Hindlimb muscle (tissue), 1 donor: ENCODE results near the gene STOML3. TPM values are rescaled to one million over a fixed set of nuclear protein-coding genes. Genes with fewer than 3 reads are reported as not detected.
"Not testable (repeated sequence)": the region's sequence is repeated elsewhere in the genome, so short reads cannot be mapped to it uniquely, and the experiment has no call there.

Source experiments
- DNase-seq: peaks from one replicate; pipeline ENCODE4 v3.0.0-alpha.2; 2013
- polyA plus RNA-seq: library from polyadenylated mRNA; unstranded; fragments of 120-200 nt; gene quantifications from one replicate; pipeline ENCODE4 v1.2.1, GENCODE V29; 2013; ENCODE audit not compliant: insufficient read length

STOML3 gene, protein sequence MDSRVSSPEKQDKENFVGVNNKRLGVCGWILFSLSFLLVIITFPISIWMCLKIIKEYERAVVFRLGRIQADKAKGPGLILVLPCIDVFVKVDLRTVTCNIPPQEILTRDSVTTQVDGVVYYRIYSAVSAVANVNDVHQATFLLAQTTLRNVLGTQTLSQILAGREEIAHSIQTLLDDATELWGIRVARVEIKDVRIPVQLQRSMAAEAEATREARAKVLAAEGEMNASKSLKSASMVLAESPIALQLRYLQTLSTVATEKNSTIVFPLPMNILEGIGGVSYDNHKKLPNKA
- polyA plus RNA-seq, result not detected

- DNase-seq, result no peak
These were observed at the start of gene STOML3 for GRCh38 chr13:38990693-38991092. STOML3 (minus strand) TSS chr13:38990831; CDS start chr13:38990721, 110 bp downstream.

- DNase-seq, result no peak
These were observed 49.6 kb upstream of the STOML3 start for GRCh38 chr13:39040206-39040605.

DNA sequence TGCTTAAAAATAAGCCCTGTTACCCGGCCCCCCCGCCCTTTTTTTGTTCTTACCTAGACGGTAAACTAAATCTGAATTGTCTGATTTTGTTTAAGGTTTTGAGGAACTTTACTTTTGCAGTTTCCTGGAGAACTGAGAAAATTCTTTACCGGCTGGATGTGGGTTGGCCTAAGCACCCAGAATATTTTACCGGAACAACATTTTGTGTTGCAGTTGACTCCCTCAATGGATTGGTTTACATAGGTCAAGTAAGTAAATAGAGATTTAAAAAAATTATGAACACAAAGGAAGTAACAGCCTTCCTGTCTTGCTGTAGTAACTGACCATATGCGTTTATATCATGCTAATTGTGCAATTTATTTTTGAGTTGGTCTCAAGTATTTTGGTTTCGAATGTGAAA lies 48.4 kb upstream of the STOML3 start:
- DNase-seq, result no peak

DNA sequence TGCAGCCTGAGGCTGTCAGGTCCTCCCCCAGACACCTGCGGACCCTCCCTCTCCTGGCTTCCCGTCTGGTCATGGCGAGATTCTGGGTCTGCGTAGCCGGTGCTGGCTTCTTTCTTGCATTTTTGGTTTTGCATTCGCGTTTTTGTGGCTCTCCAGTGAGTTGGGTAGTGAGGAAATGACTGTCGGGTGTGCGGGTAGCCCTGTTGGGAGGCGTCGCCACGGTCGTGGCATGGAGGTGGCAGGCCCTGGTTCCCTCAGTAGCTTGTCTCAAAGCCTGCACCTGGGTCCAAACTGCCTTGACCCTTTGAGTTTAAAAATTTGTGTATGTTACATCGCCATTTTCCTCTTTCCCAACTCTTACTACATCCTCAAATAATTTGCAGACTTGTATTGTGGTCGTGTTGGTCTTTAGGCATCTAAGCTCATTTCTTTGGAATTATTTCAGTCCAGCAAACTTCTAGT lies 48.0 kb upstream of the STOML3 start:
- no peak for DNase-seq

- peak; percentile 95 for DNase-seq
These were observed 47.4 kb upstream of the STOML3 start, which contains the start of the genes NHLRC3 and PROSER1 for GRCh38 chr13:39037880-39038568. NHLRC3 (plus strand) TSS chr13:39038456; CDS start chr13:39038640, 184 bp downstream. PROSER1 (minus strand) TSS chr13:39038089; CDS start chr13:39037242, 847 bp downstream.

DNA sequence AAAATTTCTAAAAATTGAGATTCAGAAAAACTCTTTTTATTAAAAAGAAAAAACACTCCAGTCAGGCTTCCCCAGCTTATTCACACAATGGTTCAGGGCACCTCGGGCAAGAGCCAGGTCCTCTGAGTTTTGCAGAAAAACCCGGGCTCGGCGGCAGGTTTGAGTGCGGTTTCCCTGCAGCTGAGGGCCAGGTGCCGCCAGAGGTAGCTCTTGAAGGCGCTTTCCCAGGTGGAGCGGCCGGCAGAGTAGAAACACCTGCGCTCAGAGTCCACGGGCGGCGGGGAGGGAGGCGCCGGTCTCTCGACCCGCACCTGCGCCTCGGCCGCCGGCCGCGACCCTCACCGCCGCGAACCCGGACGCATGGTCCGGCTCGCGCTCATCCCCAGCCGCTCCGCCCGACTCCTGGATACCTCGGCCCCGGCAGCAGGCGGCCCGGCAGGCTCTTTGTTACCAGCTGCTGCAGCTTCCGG lies 46.8 kb upstream of the STOML3 start:
- no peak for DNase-seq

DNA sequence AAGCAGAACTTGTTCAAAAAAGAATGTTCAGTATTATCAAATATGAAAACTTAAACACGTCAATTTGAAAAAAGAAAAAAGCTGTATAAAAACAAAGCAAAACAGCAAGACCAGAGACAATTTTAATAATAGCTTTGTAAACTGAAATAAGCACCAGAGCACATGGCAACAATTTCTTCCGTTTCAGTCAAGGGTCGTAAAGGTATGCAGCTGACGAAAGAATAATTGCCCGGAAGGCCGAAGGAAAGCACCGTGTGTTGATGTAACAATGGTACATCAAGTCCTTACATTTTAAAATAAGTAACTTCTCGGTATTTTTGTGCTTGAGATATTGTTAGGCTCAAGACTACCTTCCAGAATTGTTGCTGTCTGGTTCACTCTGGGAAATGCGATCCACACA lies 45.6 kb upstream of the STOML3 start:
- DNase-seq, result no peak

DNA sequence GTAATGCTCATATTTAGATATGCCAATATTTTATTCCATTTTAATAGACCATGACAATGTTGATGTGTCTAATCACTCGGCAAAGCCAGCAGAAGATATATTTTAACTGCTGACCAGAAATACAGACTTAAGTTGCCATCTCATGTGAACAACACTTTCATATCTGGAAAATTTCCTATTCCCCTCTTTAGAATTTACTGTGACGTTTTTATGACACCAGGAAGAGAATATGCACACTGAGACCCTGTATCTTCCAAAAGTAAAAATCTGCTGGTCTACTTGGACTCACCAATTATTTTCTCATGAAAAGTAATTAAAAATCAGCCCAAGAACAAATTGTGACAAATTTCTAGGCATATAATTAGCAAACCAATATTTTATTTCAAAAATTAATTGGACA lies 45.2 kb upstream of the STOML3 start:
- no peak for DNase-seq

- no peak for DNase-seq
These were observed 44.6 kb upstream of the STOML3 start for GRCh38 chr13:39035204-39035603.

DNA sequence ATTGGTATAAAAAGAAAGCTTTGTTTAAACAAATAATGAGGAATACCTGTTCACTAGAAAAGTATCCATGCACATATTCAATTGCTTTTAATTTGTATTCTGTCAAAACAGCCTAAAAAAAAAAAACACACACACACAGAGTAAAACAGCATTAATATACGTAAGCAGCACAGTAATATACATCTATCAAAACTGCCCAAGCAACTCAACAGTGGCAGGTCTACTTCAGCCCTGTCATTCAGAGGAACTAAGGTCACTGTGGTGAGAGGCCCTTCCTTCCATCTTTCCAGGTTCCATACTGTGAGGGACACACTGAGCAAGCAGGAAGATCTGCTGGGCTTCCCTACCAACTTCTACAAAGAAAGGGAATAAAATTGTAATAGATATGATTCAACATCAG lies 43.5 kb upstream of the STOML3 start:
- DNase-seq, result no peak

DNA sequence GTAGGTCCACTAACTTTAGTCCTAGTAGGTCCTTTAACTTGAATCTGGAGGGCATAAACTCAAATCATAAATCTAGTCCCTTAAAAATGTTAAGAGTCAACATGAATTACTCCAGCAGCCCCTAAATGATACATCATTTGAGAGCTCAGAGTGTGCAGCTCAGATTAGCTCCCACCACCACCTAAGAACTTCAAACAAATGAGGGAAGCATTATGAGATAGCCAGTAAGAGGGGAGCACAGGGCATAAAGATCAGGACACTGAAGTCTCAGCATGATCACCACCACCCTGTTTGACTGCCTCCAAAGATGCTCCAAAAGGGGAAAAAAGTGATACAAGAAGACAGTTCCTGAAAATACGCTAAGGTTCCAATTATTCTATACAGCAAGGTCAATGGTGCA lies 41.5 kb upstream of the STOML3 start:
- no peak for DNase-seq

- DNase-seq, result no peak
These were observed 34.8 kb upstream of the STOML3 start for GRCh38 chr13:39025433-39025839.

DNA sequence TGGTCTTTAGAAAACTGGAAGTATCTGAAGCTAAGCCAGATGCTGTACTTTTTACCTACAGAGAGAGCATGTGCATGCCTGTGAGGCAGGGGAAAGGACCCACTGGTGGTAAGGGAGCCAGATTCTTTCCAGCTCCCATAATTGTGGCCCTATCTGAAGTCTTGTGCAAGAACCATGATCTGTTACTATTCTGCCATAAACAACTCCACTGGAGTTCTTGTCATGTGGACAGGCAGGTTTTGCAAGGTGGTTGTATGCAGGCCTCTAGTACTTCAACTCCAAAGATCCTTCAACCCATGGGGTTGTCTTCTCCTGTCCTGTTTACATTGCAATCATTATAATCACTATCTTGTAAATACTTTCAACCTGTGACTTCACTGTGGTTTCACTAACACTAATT lies 33.1 kb upstream of the STOML3 start:
- no peak for DNase-seq

- no peak for DNase-seq
These were observed 32.7 kb upstream of the STOML3 start for GRCh38 chr13:39023316-39023715.

DNA sequence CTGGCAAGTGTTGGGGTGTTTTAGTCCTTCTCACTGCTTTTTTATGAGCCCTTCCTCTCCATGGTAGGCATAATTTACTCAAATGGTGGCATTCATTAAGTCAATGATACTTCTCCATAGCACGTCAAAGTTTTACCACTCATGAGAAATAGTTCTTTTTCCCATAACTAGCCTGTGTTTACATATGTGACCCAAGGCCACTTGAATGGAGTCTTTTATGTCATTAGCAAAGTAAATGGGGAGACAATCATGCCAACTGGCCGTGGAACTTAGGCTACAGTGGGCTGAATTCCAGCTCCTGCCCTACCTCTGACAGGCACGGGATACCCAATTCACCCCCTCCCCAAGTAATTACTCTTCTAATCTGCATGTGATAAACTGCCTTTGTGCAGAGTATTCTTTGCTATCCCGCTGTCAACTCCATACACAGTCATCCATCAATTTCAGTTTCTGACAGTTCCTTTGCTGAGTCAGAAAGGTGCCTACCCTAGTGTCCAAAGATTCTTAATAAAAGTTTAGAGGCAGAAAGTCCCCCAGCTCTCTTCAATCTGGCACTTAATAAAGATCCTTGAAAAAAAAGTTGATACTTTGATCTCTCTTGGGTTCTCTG lies 30.3 kb upstream of the STOML3 start:
- no peak for DNase-seq

- peak; percentile 15 for DNase-seq
These were observed 26.2 kb upstream of the STOML3 start for GRCh38 chr13:39016787-39017186.

DNA sequence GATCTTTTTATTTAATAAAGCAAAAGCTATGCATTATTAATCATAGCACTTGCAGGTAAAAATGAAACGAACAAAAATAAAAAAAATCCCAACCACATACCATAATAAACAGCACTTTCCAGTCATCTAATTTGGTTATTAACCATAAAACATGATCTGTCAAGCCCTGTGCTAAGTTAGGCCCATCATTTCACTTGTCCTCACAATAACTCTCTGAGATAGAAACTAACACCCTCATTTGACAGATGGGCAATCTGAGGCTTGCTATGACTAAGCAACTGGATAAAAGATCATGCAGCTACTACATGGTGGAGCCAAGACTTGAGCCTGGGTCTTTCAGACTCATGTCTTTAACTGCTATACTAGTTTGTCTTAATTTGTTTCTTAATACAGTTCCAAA lies 25.5 kb upstream of the STOML3 start:
- no peak for DNase-seq

GRCh38 chr13:39013462-39013861 lies 22.8 kb upstream of the STOML3 start:
- no peak for DNase-seq

DNA sequence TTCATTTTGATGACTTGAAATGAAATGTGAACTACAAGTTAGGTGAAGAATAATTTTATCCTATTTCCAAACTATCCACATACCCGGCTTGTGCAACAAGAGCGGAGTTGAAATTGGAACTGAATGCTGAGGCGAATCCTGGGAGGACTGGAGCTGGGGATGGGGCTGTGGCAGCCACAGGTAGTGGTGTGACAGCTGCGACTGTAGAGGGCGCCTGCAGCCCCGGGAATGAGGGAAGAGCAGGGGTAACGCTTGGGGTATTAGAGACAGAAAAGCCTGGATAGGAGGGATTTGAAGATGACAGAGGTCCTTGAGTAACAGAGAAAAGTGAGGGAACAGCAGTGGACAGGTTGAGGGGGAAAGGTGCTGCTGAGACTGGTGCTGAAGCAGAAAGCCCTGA lies 22.0 kb upstream of the STOML3 start:
- DNase-seq, result no peak

GRCh38 chr13:39006371-39007111 lies 15.9 kb upstream of the STOML3 start:
- DNase-seq, result not testable (repeated sequence)

- DNase-seq, result no peak
These were observed 8.1 kb upstream of the STOML3 start for GRCh38 chr13:38998739-38999138.

DNA sequence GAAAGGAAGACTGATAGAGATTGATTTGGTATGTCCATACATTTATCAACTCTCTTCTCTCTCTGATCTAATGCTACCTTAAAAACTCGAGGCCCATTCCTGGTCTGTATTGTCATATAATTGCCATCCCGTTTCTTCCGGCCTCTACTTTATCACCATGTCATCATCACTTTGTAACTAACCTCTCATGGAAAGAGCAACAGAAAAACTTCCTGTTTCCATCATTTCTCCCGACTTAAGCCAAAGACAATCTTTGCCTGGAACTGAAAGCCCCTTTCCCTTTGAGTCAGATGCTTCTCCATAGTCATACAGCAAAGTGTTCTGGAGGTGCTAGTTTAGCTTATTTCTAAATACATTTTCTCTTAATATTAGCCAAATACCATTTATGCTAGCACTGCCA lies 2.8 kb upstream of the STOML3 start:
- no peak for DNase-seq

- no peak for DNase-seq
These were observed 9.5 kb downstream of the STOML3 start for GRCh38 chr13:38981096-38981495.
